ENCODE data around the gene RALGPS1.

GRCh38 chr9:127252410-127253318 is 338.1 kb downstream of the RALGPS1 start:
- no peak for TF ChIP-seq CTCF (IDR thresholded peaks at IDR 0.05; ENCODE audit: low read depth, low read length)
- TF ChIP-seq EZH2phosphoT487 (IDR thresholded peaks at IDR 0.05; ENCODE audit: low read depth), result no peak

All from OCI-LY3 (cell line).